SIG-M5 (cell line): ENCODE results near the gene G6PC1.
"Not testable (repeated sequence)": the region's sequence is repeated elsewhere in the genome, so short reads cannot be mapped to it uniquely, and the experiment has no call there.

Experiments
- DNase-seq: peaks from one replicate; lab custom pipeline; 2025; lab: John Stamatoyannopoulos, UW

Gene G6PC1

DNA sequence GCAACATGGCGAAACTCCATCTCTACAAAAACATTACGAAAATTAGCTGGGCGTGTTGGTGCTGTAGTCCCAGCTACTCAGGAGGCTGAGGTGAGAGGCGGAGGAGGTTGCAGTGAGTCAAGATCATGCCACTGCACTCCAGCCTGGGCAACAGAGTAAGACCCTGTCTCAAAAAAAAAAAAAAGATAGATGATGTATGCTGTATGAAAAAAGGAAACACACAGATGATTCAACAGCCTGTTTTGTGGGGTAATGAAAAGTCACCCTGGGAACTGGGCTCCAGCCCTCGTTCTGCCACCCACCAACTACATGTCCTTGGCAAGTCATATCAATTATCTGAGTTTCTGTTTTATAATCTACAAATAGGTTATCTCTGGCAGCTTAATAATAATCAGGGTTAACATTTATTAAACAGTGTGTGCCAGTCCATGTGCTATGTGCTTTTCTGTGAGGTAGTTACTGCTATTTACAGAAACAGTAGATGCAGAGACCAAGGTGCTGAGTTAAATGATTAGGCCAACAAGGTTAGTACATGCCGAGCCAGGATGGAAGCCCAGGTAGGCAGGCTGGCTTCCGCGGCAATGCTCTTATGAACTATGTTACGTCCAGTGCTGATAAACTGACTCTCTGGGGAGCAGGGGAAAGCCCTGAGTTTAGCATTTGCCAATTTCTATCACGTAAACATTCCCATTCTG lies 1.1 kb downstream of the G6PC1 start:
- DNase-seq = no peak

DNA sequence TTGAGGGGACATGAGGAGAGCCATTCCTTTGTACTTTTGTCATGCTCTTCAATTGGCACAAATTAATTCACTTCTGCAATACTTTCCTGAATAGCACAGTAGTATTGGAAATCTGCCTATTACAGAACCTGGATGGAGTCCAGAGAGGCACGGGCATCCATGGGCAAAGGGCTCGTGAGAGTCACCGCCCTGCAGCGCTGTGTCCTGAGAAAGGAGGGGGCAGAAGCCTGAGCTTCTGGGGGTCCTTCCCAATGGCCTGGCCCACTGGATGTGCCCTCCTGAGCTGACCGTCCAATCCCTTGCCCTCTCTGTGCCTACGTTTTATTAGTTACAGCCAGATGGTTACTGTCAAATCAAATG lies 3.5 kb downstream of the G6PC1 start:
- no peak for DNase-seq

GRCh38 chr17:42906772-42907446 lies 6.3 kb downstream of the G6PC1 start:
- no peak for DNase-seq

GRCh38 chr17:42908872-42909700 lies 8.5 kb downstream of the G6PC1 start:
- DNase-seq = no peak

- no peak for DNase-seq
Measured at GRCh38 chr17:42913522-42913921, 12.9 kb downstream of the G6PC1 start.

GRCh38 chr17:42913981-42914617 lies 13.5 kb downstream of the G6PC1 start:
- no peak for DNase-seq

- not testable (repeated sequence) for DNase-seq
Measured at GRCh38 chr17:42915288-42915687, 14.7 kb downstream of the G6PC1 start.

GRCh38 chr17:42916388-42917235 lies 16.0 kb downstream of the G6PC1 start:
- not testable (repeated sequence) for DNase-seq

GRCh38 chr17:42917236-42917603 lies 16.6 kb downstream of the G6PC1 start:
- no peak for DNase-seq

- no peak for DNase-seq
Measured at GRCh38 chr17:42918902-42919521, 18.4 kb downstream of the G6PC1 start.

DNA sequence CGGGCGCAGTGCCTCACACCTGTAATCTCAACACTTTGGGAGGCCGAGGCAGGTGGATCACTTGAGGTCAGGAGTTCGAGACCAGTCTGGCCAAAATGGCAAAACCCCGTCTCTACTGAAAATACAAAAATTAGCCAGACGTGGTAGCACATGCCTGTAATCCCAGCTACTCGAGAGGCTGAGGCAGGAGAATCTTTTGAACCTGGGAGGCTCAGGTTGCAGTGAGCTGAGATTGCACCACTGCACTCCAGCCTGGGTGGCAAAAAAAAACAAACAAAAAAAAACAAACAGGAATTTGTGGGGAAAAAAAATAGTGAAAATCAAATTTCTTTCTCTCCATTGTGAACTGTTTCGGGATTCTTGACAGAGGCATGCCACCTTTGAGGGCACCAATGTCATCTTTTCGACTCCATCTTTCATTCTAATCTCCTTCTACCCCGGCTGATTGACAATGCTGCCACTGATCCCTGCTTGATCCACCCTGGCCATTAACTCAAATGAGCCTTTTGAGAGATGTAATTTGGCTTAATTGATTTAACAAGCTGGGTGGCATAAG lies 19.0 kb downstream of the G6PC1 start:
- not testable (repeated sequence) for DNase-seq

DNA sequence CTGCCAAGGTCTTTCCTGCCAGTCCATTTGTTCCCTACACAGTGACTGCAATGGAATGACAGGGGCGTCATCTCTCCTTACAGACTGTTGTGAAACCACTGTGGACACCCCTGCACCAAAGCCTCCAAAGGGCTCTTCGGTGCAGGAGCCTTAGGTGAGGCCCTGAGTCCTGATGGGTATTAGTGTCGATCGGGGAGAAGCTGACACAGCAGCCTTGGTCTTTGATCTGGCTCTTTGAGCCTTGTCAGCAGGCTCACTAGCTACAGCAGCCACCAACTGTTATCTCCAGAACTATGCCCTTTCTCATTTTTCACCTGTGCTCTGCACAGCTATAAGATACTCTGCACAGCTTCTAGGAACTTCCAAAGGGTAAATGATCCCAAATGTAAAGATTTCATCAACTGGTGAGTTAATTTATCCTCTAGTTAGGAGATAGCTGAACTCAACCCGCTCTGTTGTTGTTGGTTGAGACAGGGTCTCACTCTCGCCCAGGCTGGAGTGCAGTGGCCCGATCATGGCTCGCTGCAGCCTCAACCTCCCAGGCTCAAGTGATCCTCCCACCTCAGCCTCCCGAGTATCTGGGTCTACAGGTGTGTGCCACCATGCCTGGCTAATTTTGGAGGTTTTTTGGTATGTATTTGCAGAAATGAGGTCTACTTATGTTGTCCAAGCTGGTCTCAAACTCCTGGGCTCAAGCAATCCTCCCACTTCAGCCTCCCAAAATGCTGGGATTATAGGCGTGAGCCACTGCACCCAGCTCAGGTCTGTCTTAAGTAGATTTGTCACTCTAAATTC lies 19.7 kb downstream of the G6PC1 start:
- DNase-seq = no peak

DNA sequence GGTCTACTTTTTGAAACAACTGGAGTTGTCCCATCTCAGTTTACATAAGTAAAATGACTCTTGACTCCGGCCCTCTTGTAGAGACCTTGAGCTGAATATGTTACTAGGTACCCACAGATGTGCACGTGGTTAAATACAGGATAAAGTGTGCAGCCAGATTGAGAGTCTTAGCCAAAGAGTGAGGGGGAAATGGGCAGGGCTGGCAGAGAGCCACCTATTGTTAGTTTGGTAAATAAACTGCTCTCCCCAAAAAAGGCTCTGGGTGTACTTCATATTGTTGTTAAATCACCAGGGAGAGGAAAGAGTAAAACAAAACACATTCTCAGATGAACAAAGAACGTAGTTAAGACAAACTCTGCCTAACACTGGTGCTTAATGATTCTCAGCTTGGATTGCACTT lies 20.3 kb downstream of the G6PC1 start:
- DNase-seq = no peak

- DNase-seq = no peak
Measured at GRCh38 chr17:42922294-42922693, 21.7 kb downstream of the G6PC1 start.

GRCh38 chr17:42923472-42923871 lies 22.9 kb downstream of the G6PC1 start:
- DNase-seq = not testable (repeated sequence)

DNA sequence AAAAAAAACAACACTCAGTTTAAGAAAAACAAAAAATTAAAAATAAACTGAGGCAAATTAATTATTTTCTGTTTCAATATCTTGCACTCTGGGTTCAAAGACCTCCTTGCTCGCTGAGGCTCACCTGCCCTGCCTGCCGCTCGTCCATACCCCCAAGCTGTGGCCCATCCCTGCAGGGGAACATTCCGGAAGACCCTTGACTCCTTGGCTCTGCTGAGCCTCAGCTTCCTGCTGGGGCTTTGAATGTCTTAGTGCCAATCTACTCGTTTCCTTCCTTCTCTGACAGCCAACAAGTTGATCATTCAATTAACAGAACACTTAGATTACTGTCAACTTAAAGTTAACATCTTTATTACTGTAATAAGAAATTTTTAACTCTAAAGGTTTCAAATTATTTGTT lies 24.3 kb downstream of the G6PC1 start:
- DNase-seq = no peak

DNA sequence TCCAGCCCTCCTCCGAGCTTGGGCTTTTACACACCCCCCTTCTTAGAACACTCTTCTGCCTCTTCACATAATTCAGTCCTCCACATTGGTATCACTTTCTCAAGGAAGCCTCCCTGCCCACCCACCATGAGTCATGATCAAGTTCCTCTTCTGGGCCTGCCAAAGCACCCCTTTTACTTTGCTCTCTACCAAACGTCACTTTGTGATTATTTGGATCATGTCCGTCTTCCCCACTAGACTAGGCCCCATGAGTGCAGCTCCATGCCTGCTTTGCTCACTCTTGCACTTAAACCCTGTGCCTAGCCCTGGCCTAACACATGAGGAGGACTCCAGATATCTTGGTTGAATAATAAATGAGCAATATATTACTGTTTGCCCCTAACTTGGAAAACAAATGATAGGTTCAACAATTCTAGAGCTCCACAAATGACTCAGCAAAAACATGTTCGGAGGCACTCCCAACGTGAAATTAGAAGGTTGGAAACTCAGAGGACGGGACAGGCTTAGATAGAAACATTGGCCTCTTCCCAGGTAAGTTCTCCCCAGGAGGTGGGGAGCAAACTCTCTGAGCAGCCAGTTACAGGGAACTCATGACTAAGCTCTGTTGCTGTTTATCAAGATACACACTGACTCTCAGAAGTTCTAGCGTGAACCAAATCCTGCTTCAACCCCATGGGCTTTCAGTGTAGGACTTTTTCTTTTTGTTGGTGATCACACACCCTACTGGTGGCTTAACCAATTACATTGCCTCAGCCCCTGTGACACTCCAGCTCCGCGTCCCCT lies 28.3 kb downstream of the G6PC1 start:
- peak; percentile 97 for DNase-seq

- DNase-seq = no peak
Measured at GRCh38 chr17:42929497-42929844, 28.9 kb downstream of the G6PC1 start.
